GM18861 (cell line): ENCODE results near the gene CORO2B.

Source experiments
- ATAC-seq: cut with Tn5 transposase; IDR thresholded peaks from one replicate; pipeline ENCODE4 v1.9.1; 2021; ENCODE audit not compliant: unreplicated experiment

CORO2B gene

GRCh38 chr15:68553994-68554720 is 24.6 kb upstream of the CORO2B start:
- ATAC-seq = no peak

GRCh38 chr15:68554721-68555678 is 23.8 kb upstream of the CORO2B start:
- ATAC-seq = no peak

GRCh38 chr15:68555679-68556037 is 23.1 kb upstream of the CORO2B start:
- ATAC-seq = no peak

- no peak for ATAC-seq
Observed at GRCh38 chr15:68556139-68556990, 22.4 kb upstream of the CORO2B start.

- ATAC-seq = no peak
Observed at GRCh38 chr15:68557469-68558317, 21.1 kb upstream of the CORO2B start.

DNA sequence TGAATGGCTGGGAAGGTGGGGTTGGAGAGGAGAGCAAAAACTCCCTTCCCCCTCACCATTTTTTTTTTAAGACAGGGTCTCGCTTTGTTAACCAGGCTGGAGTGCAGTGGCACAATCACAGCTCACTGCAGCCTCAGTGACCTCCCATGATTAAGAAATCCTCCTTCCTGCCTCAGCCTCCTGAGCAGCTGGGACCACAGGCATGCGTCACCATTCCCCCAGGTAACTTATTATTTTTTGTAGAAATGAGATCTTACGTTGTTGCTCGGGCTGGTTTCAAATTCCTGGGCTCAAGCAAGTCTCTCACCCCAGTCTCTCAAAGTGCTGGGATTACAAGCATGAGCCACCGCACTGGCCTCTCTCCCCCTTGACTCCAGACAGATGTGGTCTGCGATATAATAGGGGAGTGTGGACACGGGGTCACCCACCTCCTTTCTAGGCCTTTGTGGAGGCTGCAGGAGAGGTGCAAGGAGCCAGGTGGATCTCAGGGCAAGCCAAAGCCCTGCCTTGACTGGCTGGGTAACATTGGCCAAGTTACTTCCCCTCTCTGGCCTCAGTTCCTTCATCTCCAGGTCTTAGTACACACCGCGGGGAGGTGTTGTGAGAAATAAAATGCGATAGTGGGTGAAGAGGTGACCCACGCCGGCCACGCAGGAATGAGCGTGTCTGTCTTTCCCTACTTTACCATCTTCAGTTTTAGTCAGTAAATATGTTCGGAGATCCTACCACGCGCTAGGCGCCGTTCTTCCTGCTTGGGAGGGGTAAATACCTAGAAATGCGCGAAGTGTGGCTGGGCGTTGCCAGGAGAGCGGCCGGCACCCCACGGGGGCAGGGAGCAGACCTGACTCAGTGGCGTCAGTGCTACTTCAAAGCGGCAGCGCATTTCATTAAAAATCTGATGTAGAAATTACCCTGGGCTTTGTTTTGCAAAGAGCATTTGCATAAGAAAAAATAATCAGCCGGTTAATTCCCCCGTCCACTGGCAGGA is 20.2 kb upstream of the CORO2B start:
- ATAC-seq = no peak

GRCh38 chr15:68559345-68560310 is 19.2 kb upstream of the CORO2B start:
- no peak for ATAC-seq

GRCh38 chr15:68560501-68561113 is 18.2 kb upstream of the CORO2B start:
- ATAC-seq = no peak

- ATAC-seq = no peak
Observed at GRCh38 chr15:68561171-68561900, 17.5 kb upstream of the CORO2B start.

- ATAC-seq = no peak
Observed at GRCh38 chr15:68561901-68562300, 16.9 kb upstream of the CORO2B start.

- ATAC-seq = no peak
Observed at GRCh38 chr15:68564173-68564572, 14.6 kb upstream of the CORO2B start.

DNA sequence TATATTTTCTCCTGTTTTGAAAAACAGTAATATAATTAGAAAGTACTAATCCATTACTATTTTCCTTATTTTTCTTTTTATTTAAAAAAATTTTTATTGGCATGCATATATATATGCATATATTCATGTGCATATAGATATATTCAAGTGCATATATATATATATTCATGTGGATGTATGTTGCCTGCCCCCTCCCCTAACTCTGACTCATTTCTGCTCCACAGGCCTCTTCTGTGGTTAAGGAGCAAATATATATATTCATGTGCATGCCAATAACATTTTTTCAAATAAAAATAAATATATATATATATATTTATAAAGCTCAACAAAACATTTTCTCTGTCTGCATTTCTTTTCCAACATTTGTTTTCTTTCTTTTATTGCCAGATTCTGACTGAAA is 13.6 kb upstream of the CORO2B start:
- no peak for ATAC-seq

- no peak for ATAC-seq
Observed at GRCh38 chr15:68565726-68566125, 13.1 kb upstream of the CORO2B start.

- ATAC-seq = no peak
Observed at GRCh38 chr15:68566377-68566954, 12.3 kb upstream of the CORO2B start.

DNA sequence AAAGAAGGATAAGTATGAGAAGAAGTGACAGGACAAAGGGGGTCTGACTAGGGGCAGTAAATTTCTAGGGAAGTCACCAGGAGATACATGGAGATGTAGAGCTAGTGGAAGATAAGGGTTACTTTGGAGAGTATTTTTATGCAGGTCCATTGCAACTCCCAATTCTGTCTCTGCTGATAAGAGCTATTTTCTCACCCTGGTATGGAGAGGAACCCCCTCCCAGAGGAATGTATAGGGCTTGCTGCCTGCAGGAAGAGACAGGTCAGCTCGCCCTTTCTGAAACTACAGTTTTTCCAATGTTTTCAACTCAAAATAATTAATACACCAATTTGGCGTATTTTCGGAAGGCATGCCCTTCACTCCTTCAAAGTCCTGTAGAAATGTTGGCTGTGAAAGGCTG is 11.4 kb upstream of the CORO2B start:
- ATAC-seq = no peak

DNA sequence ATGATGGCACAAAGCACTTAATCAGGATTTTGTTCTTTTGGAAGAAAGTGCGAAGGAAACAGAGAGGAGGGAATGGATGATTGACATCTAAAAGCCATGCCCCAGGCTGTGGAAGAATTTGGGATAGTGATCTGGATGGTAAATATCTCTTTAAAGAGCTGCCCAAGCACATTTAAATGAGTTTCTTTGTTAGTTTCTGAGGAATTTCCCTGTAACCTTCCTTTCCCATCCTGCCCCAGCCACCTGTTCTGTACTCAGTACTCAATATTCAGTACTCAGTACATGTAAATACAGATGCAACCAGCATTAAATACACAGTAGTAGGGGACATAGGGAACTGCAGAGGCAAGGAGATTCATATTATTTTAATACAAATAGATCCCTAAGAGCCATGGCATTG is 7.8 kb upstream of the CORO2B start:
- ATAC-seq = no peak

DNA sequence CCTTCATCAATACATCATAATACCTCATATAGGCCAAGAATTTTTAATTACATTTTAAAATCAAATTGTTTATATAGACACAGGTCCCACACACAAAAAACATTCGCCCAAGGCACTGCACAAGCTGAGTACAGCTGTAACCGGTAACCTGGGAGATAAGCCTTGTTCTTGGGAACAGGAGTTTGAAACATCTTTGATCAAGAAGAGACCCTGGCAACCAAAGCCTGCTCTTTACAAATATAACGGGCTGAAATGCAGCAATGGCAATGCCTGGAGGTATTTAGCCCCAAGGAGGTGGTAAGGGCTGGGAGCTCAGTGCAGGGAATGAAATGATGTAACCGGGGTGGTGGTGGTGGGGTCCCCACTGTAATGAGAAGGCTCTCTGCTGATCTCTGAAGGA is 7.2 kb upstream of the CORO2B start:
- no peak for ATAC-seq
